Astrocyte (in vitro differentiated cells and primary cell): ENCODE results near the gene NXN.

Experiments used
- EZH2 ChIP-seq: IDR thresholded peaks from 2 replicates; pipeline ENCODE4 v1.6.1; 2012; ENCODE audit warnings: mild to moderate bottlenecking, low read length, inconsistent platforms; ENCODE audit not compliant: insufficient read depth
- TF ChIP-seq, protein P1 (sequence below): IDR thresholded peaks from 2 replicates; pipeline ENCODE4 v1.5.1; 2011; ENCODE audit warnings: low read depth, mild to moderate bottlenecking, inconsistent platforms, low read length, moderate library complexity; ENCODE audit not compliant: insufficient read depth

DNA sequence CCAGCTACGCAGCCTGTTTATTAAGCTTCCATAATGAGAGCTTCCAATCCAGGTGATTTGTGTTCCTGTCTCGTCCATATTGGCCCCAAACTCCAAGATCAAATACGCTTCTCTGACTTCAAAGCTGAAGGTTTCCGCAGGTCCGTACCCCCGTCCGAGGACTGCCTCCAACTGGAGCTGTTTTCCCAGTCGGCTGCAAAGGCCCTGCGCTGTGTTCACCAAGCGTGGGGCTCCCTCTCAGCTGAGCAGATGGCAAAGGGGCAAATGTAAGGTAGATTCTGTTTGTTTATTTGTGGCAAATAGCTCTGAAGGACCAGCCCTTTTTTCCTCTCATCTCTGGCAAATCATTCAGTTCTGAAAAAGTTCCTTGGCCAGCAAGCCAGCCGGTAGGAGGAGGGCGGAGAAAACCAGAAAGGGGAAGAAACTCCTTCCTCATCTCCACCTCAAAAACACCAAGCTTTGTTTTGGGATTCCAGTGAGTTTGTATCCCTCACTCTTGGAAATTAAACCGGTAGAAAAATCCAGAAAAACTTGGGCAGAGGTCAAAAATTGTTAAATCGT is 35.2 kb downstream of the NXN start:
- TF ChIP-seq, protein P1, sequence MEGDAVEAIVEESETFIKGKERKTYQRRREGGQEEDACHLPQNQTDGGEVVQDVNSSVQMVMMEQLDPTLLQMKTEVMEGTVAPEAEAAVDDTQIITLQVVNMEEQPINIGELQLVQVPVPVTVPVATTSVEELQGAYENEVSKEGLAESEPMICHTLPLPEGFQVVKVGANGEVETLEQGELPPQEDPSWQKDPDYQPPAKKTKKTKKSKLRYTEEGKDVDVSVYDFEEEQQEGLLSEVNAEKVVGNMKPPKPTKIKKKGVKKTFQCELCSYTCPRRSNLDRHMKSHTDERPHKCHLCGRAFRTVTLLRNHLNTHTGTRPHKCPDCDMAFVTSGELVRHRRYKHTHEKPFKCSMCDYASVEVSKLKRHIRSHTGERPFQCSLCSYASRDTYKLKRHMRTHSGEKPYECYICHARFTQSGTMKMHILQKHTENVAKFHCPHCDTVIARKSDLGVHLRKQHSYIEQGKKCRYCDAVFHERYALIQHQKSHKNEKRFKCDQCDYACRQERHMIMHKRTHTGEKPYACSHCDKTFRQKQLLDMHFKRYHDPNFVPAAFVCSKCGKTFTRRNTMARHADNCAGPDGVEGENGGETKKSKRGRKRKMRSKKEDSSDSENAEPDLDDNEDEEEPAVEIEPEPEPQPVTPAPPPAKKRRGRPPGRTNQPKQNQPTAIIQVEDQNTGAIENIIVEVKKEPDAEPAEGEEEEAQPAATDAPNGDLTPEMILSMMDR: no peak
- TF ChIP-seq EZH2: no peak
